DMS53 (cell line): ENCODE measurements around the gene ANO7.

Source experiments
- DNase-seq: peaks from one replicate; lab custom pipeline; 2025; lab: John Stamatoyannopoulos, UW

ANO7 gene

DNA sequence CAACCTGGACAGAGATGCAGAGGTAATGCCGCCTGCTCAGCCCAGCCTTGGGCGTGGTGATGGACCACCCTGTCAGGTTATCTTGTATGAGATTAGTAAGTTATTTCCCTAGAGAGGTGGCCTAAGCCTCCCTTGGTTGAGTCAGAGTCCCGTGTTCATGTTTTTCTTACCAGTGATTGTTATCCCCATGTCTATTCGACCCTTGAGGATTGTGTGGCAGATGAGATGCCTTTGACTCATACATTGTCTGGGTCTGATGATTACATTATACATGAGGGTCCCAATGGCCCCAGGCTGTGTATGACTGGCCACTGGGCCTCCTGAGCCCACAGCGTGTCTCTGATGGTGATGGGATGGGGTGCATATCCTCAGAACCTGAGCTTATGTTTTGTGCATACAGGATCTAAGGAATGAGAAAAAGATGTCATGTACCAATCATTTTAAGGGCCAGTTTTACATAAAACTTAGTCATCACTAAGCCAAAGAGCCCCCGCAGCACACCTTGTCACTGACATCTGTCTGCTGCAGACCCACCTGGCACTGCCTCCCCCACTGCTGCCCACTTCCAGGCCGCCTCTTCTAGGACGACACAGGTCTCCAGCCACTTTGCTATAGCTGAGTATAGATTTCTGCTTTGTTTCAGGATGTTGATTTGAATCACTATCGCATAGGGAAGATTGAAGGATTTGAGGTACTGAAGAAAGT lies 30.5 kb upstream of the ANO7 start:
- no peak for DNase-seq

DNA sequence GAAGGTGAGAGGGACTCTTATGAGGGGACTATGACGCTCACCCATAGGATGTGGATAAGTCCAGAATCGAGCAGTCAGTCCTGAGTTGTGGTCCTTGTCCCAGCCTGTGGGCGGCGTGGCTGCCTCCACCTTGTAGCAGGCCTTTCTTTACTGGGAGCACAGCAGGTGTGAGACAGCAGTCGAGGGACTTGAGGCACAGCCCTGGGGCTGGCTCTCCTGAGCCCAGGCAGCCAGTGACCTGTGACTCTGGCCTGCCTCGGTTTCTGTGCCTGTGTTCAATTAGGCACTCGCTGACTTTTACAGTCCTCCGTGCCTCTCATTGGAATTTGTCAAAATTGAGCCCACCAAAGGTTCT lies 30.0 kb upstream of the ANO7 start:
- DNase-seq, result no peak

DNA sequence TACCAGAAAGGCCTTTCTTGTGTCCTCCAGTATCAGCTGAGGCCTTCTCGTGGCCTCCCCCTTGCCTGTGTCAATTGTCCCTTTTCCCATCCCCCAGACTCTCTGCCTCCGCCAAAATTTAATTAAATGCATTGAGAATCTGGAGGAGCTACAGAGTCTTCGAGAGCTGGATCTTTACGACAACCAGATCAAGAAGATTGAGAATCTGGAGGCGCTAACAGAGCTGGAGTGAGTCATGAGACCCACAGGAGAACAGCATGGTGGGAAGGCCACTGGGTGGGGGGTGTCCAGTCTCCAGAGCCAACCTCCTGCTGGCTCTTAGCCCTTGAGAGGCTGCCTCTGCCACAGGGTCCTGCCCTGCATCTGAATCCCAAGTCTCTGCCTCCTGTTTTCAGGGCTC lies 29.4 kb upstream of the ANO7 start:
- no peak for DNase-seq

DNA sequence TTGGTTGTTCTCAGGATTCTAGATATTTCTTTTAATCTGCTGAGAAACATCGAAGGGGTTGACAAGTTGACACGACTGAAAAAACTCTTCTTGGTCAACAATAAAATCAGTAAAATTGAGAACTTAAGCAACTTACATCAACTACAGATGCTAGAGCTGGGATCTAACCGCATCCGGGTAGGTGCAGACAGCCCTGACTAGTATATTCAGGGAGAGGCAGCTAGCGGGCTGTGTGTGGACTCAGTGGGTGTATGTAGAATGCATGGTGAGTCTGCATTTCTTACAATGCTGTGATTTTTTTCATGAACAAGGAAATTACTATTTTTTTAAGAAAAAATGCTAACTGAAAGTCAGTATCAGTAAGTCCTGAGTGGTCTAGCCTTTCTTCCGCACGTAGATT lies 28.2 kb upstream of the ANO7 start:
- no peak for DNase-seq

DNA sequence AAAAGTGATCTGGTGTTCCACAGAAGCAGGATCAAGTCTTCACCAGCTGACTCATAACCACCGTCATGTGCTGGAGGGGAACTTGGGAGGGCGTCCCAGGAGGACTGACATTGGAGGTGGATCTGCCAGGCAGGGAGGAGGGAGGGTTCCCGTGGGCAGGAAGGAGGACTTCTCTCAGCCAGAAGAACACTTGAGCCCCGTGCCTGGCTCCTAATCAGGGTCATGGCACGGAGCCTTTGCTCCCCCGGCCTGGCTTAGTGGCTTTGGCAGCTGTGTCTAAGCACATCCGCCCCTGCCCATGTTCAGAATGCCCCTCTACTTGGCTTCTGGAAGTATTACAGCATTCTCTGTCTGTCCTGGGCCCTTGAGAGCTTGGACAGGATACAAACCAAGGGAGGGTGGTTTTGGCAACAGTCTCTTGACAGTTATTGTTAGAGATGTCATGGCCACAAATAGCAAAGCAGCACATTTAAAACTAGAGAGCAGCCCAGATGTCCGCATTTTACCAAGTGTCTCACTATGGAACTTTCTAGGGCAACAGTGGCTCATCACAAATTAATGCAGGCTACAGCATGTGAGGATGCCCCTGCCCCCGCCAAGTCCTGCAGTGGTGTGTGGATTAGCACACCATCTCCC lies 26.7 kb upstream of the ANO7 start:
- no peak for DNase-seq

GRCh38 chr2:241163601-241164118 lies 24.8 kb upstream of the ANO7 start:
- no peak for DNase-seq

DNA sequence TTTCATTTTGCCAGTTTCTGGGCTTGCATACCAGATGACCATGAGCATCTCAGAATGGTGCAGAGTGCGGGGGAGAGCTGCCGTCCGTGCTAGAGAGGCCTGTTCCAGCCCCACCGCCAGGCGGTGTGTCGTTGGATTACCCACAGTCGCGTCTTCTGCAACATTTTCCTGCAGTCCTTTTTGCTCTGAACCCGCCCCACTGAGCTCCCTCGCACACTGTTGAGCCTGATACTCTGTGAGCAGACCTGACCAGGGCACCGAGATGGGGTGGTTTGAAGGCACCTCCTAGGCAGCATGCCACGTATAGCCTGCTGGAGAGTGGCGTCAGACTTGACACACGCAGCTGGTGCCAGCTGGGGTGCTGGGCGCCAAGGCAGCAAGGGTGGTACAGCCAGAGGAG lies 20.1 kb upstream of the ANO7 start:
- no peak for DNase-seq

GRCh38 chr2:241173557-241173956 lies 14.9 kb upstream of the ANO7 start:
- DNase-seq, result no peak

DNA sequence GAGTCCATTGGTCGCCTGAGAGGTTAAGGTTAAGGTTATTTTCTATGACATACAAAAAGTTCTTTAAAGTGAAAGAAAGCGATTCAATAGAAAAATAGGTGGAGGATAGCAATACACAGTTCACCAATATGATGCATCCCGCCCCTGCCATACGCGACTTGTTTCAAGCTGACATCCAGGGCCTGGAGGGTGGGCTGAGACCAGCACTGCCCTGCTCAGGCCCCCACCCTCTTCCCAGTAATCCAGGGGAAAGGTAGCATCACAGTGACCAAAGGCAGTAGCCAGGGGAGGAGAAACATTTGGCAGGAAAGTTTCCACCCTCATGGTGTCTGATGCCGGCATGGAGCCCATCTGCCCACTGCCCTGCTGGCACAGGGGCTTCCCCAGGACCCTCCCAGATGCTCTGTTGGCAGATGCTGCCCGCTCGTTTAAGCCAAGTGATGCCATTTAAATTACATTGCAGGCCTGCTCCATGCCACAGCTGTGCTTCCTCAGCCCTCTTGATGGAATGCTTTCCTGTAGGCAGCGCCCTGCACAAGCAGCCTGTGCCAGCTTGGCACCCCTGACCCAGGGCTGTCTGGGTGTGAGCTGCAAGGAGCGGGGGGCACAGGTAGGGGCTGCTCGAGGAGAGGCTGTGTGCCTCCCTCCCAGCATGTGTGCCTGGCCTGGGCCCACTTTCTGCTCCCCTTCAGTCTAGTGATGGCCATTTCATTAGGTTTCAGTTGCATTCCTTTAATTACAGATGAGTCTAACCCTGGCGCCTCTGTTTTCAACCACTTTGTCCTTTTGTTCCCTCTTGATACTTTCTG lies 10.7 kb upstream of the ANO7 start:
- no peak for DNase-seq

DNA sequence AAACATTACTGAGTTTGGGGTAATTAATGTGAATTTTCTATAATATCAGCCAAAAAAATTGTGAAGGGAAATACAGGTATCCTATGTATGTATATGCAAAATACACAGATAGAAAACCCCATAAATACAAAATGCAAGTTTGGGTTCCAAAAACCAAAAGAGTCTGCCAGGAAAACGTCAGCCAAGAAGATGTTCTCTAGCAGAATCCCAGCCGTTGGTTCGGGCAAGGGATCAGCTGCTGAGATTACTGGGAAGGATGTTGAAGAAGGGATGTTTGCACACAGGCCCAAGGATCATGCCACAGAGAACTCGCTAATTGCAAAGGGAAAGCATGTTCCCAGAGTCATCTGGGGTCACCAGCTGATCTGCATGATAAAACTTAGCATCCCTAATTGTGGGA lies 9.5 kb upstream of the ANO7 start:
- DNase-seq, result no peak

DNA sequence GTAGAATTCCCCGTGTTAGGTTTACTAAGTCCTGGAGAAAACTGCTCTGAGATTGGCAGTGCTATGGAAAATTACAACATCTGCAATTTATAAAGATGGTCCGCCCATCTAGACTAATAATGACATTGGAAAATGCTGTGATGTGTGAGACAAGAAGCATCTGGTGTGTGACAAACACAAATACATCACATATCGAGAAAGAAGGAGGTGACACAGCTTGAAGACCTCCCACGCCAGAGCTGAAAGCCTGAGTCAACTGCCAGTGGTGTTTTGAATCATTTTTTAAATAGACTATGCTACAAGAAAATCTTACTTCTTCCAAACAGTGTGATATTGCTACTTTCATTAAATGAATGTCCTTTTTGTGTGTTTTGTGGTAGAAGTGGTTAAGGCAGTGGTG lies 8.6 kb upstream of the ANO7 start:
- DNase-seq, result no peak

DNA sequence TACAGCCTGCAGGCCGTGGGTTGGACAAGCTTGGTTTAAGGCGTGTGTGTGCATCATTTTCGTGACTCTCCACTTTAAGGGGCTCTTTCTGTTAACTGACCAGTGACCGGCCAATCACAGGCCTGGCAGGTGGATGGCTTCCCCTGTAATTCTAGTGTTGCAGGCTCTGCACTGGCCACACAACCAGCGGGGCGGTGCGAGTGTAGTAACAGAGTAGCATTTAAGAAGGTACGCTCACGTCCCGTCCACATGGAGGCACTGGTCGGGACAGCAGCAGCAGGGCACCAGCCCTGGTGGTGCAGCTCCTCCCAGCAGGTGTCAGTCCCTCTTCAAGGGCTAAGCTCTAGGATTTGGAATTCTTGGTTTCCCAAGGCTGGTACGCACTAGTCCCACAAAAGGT lies 8.0 kb upstream of the ANO7 start:
- DNase-seq, result no peak

DNA sequence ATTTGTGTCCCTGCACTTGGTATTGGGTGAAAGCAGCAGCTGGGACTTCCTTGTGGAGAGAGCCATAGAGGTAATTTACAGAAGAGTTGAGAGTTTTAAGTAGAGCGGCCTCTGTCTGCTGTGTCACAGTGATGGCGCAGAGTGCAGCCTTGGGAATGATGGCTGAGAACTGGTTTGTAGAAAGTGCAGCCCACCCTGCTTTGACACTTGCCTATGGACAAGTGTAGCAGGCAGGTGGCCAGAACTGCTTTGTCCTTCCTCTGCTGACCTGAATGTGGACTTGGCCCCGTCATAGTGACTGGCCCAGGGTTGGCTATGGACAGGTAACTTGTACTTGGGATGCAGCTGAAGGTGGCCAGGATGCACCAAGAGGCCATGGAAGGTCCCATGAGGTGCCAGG lies 6.4 kb upstream of the ANO7 start:
- DNase-seq, result no peak

GRCh38 chr2:241182531-241183133 lies 5.8 kb upstream of the ANO7 start:
- DNase-seq, result no peak

GRCh38 chr2:241183221-241183620 lies 5.3 kb upstream of the ANO7 start:
- no peak for DNase-seq

- DNase-seq, result no peak
Measured at GRCh38 chr2:241184901-241185300, 3.6 kb upstream of the ANO7 start.

GRCh38 chr2:241185961-241186360 lies 2.5 kb upstream of the ANO7 start:
- DNase-seq, result no peak

GRCh38 chr2:241187101-241187917 lies 1.2 kb upstream of the ANO7 start:
- DNase-seq, result no peak

- no peak for DNase-seq
Measured at GRCh38 chr2:241187918-241188234, 601 bp upstream of the ANO7 start.

DNA sequence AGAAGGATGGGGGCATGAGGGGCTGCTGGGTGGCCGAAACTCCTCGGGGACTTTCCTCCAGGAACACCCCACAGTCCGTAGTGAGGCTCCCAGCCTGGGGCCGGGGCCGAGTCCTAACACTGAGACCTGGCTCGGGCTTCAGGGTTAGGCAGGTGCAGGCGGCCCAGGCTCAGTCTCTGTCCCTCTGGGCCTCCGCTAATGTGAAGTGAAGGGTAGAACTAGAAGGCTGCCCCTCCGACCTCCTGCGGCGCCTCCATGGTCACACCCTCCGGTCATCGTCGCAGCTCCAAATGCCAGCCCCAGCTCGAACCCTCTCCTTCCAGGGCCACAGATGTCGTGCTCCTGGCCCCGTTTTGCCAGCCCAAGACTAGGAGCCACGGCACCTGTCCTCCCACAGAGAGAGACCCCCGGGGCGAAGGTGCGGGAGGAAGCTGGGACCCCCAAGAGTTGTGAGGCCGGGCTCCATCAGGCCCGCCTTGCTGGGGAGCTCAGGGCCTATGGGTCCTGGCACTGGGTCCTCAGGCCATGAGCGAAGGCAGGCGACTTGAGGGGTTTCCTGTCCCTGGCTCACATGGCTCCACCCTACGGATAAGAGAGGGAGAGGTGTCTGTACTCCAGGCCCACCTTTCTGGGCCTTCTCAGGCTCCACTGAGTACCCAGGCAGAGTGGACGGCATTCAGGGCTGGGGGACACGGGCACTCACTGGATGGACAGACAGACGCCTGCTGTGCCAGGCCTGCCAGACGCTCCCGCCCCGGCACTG lies 797 bp downstream of the ANO7 start:
- no peak for DNase-seq

DNA sequence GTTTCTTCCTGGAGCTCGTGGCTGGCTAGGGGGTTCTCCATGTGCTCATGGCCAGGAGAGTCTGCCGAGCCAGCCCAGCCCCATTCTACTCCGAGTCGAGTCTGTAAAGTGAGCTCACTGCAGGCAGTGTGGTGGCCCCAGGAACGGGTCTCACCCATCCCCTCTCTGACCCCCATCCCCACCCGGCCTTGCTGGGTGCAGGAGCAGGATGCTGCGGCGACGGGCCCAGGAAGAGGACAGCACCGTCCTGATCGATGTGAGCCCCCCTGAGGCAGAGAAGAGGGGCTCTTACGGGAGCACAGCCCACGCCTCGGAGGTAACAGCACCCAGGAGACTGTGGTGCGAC lies 1.4 kb downstream of the ANO7 start:
- no peak for DNase-seq
